HG02798 (cell line): ENCODE data around the gene CELF2.

Experiments
- ATAC-seq: cut with Tn5 transposase; IDR thresholded peaks from one replicate; pipeline ENCODE4 v1.9.1; 2021; ENCODE audit warnings: mild to moderate bottlenecking; ENCODE audit not compliant: unreplicated experiment, poor library complexity

The CELF2 gene

GRCh38 chr10:11003679-11004078 is 14.0 kb upstream of the CELF2 start:
- no peak for ATAC-seq

- no peak for ATAC-seq
Observed at GRCh38 chr10:11004144-11005077, 13.3 kb upstream of the CELF2 start.

- no peak for ATAC-seq
Observed at GRCh38 chr10:11005725-11006427, 11.8 kb upstream of the CELF2 start.

DNA sequence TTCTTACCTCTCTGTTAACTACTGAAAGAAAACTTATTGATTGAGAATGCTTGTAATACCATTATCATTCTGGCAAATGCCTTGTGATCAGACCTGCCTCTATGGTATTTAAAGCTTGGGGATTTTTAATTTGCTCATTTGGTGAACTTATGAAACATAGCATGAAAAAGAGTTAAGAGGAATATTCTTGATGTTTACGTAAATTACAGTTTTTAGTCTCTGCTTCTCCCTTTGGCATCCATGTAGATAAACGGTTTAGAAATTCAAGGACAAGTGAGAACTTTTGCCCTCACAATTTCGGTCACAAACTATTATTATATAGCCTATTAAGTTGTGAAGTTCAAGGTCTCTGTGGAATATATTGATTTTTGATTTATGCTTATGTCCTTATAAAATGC is 11.2 kb upstream of the CELF2 start:
- ATAC-seq: no peak

- ATAC-seq: no peak
Observed at GRCh38 chr10:11007476-11008020, 10.1 kb upstream of the CELF2 start.

GRCh38 chr10:11009471-11010308 is 8.0 kb upstream of the CELF2 start:
- ATAC-seq: no peak

GRCh38 chr10:11010582-11010981 is 7.1 kb upstream of the CELF2 start:
- no peak for ATAC-seq

- ATAC-seq: no peak
Observed at GRCh38 chr10:11011436-11011835, 6.2 kb upstream of the CELF2 start.

DNA sequence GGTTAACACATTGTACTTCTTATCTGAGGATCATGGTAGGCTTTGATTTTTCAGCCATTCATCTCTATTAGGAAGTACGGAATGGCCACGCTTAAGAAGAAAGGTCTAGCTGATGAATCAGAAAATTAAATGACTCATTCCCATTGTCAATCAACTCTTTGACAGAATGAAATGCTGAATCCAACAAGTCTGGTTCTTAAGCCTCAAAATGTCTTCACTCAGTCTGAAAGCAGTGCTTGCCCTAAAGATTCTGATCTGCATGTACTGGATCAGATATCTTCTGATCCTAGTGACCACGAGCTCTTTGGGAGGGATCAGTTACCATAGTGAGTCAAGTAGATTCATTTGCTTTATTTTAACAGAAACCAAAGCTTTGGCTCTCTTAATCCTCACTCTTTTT is 5.7 kb upstream of the CELF2 start:
- no peak for ATAC-seq

- no peak for ATAC-seq
Observed at GRCh38 chr10:11012421-11013295, 5.0 kb upstream of the CELF2 start.

DNA sequence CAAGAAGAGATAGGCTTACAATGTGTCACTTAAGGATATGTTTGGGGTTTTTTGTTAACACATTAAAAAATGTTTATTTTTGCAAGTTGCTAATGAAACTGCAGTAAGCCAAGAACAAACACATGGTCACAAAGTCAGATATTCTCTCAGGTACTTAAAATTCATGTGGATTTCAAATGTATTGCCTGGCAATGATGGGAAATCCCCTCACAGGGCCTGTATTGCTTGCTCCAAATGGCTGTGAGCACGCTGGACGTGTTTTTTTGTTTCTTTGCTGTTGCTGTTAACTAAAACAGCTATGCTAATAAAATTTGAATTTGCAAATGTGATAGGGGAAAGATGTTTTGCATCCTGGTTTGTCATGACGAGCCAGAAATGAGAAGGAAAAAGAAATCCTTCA is 3.8 kb upstream of the CELF2 start:
- no peak for ATAC-seq

DNA sequence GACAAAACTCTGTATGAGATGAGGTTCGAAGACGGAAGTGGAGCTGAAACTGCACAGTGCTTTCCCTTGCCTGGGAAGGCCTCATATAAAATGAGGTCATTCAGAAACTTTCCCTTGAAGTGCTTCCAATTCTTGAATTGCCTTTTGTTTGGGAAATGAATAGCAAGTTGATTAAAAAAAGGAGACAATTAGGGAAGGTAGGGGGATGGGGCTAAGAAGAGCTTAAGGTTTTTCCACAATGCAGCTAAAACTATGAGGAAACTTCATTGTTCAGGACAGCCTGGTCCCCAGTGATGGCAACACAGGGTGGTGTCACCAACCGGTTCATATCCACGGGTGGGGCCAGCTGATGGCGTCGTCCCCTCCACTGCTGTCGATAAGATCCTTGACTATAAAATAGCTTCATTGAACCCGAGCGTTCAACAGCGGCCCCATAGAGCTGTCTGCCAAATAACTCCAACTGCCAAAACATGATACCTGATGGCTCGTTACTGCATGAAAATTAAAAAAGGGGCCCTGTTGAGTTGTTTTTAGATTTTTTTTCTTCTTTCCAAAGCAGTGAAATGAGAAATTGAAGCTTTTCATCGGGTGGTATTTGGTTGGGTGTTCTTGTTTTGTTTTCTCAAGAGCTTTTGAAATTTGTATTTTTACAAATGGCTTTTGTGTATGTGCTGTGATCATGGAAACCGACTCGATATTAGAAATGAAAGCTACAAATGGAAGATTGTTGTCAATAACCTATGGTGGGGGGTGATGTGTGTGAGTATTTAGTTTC is 2.8 kb upstream of the CELF2 start:
- ATAC-seq: no peak

DNA sequence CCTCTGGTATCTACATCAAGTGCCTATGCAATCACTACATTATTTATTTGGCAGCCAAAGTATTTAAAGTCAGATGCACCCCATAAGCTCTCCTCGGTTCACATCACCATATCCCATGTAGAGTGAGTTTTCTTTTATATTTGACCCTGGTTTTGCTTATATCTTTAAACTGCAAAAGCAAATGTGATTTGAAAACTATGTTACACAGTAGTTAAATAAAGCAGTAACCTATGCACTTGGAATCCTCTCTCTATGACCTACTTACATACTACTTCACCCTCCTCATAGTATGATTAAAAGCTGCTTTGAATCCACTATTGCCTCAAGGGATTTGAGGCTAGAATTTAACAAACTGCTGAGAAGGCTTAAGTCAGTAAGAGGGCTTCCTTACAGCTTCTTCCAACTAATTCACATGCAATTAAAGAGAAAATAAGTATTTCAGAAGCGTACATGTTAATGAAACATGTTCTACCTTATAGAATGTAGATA is 2.2 kb upstream of the CELF2 start:
- ATAC-seq: no peak

- ATAC-seq: no peak
Observed at GRCh38 chr10:11017000-11017569, 587 bp upstream of the CELF2 start.

DNA sequence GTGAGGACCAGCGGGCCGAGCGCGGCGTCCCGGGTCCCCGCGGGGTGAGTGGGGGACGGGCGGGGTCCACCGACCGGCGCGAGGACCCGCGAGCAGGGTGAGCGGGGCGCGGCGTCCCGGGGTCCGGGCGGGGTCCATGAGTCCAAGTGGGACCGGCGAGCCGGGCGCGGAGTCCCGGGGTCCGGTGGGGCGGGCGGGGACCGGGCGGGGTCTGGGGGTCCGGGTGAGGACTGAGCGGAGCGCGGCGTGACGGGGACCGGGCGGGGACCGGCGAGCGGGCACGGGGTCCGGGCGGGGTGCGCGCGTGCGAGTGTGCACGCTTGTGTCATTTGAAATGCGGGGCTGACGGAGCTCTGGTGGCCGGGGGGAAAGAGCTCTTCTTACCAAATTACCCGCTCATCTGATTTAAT is 765 bp downstream of the CELF2 start:
- no peak for ATAC-seq

DNA sequence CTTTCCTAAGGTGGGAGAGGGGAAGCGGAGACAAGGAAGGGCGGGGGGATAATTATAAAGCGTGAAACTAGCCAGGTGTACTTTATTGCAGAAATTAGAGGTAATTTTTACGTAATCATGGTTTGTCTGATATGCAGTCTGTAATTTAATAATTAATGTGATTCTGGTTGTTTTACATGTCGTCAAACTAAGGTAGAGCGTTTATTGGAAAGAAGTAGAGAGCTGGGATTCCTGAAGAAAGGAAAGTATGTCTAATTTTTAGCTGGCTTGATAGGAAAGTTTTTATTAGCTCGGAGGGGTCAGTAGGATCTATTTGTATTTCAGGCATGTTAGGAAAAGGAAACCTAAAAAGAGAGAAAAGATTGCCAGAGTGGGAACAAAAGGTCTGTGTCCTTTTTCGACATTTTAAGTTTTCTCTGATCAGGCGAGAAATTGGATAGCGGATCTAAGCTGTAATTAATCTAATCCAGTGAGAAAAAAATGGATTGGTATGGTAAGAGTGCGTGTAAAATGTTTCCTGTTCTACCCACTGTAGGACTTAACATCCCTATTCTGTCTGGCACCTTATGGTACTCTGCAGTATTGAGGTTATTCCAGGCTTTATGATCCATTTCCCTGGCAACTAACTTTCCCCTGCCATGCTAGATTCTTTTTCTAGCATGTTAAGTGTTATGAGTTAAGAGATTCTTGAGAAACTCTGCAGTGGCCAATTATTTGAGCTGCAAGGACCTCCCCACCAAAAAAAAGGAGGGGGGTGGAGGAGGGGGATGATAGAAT is 1.4 kb downstream of the CELF2 start:
- ATAC-seq: no peak

DNA sequence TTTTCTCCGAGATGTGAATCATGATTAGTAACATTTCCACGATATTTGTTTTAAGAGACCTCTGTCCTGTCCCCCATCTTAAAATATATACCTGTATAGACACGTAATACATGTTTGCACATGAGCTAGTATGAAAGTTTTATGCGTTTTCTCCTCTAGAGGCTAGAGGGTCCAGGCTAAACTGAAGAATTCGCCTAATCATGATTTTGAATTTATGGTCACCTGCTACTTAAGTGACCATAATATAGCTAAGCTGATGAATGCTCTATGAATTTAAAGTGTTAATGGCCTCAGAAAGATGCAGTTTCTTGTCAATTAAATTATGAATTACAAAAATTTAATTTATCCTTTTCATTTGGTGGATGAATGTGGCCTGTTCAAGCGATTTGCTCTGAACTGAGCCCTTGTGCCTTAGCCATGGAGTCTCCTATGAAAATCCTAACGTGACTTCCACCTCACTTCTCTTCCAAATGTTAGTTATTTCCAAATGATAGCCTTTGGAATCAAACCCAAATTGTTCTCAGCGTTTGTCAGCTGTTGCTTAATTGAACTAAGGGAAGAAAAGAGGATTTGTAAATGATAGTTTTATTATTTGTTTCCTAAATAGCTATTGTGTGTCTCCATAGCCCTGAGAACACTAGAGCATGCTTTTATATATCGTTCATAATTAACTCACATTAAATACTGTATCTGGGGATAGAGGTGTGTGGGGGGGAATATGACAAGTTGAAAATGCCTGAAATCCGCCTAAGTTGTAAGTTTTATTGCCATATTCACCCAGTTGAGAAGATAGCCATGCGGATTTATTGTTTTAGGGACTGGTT is 2.3 kb downstream of the CELF2 start:
- ATAC-seq: no peak
